H9 (cell line): ENCODE measurements around the gene USH2A. TPM values are rescaled to one million over a fixed set of nuclear protein-coding genes. Genes with fewer than 3 reads are reported as not detected.

Experiments used
- DNase-seq: peaks from one replicate; pipeline ENCODE4 v3.0.0-alpha.2; 2017
- H2AFZ ChIP-seq: one replicate; pipeline ENCODE4 v1.6.1; 2013; ENCODE audit warnings: mild to moderate bottlenecking, low read length, control low read depth, moderate library complexity
- H2AK5ac ChIP-seq: 2 replicates; pipeline ENCODE4 v1.6.1; 2013; ENCODE audit warnings: low read length, control low read depth, mixed read lengths; ENCODE audit not compliant: insufficient read length
- H2BK120ac ChIP-seq: one replicate; pipeline ENCODE4 v1.6.1; 2013; ENCODE audit warnings: low read depth, mild to moderate bottlenecking, low read length, control low read depth, inconsistent platforms; ENCODE audit not compliant: poor library complexity, severe bottlenecking
- H2BK12ac ChIP-seq: 2 replicates; pipeline ENCODE4 v1.6.1; 2013; ENCODE audit warnings: low read length, control low read depth, mixed read lengths, low read depth; ENCODE audit not compliant: insufficient read length
- H2BK15ac ChIP-seq: 2 replicates; pipeline ENCODE4 v1.6.1; 2013; ENCODE audit warnings: low read depth, low read length, control low read depth
- H2BK20ac ChIP-seq: one replicate; pipeline ENCODE4 v1.6.1; 2013; ENCODE audit warnings: low read depth, mild to moderate bottlenecking, low read length, control low read depth, inconsistent platforms; ENCODE audit not compliant: poor library complexity, severe bottlenecking
- H2BK5ac ChIP-seq: 2 replicates; pipeline ENCODE4 v1.6.1; 2013; ENCODE audit warnings: low read length, control low read depth, mixed read lengths; ENCODE audit not compliant: insufficient read length
- H3K14ac ChIP-seq: 2 replicates; pipeline ENCODE4 v1.6.1; 2013; ENCODE audit warnings: low read length, control low read depth; ENCODE audit not compliant: insufficient read depth
- H3K18ac ChIP-seq: 2 replicates; pipeline ENCODE4 v1.6.1; 2013; ENCODE audit warnings: low read depth, mild to moderate bottlenecking, mixed read lengths, low read length, control low read depth; ENCODE audit not compliant: insufficient read length
- H3K23ac ChIP-seq: 2 replicates; pipeline ENCODE4 v1.6.1; 2013; ENCODE audit warnings: low read length, control low read depth, mixed read lengths, low read depth; ENCODE audit not compliant: insufficient read length
- H3K23me2 ChIP-seq: 2 replicates; pipeline ENCODE4 v1.6.1; 2013; ENCODE audit warnings: low read depth, mild to moderate bottlenecking, mixed read lengths, low read length, control low read depth; ENCODE audit not compliant: insufficient read length, poor library complexity, severe bottlenecking
- H3K27ac ChIP-seq: 2 replicates; pipeline ENCODE4 v1.5.1; 2013; ENCODE audit warnings: low read length, control low read depth, mixed read lengths, low read depth; ENCODE audit not compliant: insufficient read length
- H3K27me3 ChIP-seq: 2 replicates; pipeline ENCODE4 v1.6.1; 2013; ENCODE audit warnings: low read length, control low read depth, inconsistent platforms; ENCODE audit not compliant: insufficient read depth
- H3K4ac ChIP-seq: 2 replicates; pipeline ENCODE4 v1.6.1; 2013; ENCODE audit warnings: low read depth, mild to moderate bottlenecking, control low read depth, inconsistent platforms, low read length, moderate library complexity
- H3K4me1 ChIP-seq: 2 replicates; pipeline ENCODE4 v1.6.1; 2013; ENCODE audit warnings: low read length, control low read depth, inconsistent platforms; ENCODE audit not compliant: insufficient read depth
- H3K4me2 ChIP-seq: 2 replicates; pipeline ENCODE4 v1.6.1; 2013; ENCODE audit warnings: low read length, control low read depth, mixed read lengths; ENCODE audit not compliant: insufficient read length, insufficient read depth
- H3K56ac ChIP-seq: 2 replicates; pipeline ENCODE4 v1.6.1; 2013; ENCODE audit warnings: low read depth, mild to moderate bottlenecking, mixed read lengths, low read length, control low read depth; ENCODE audit not compliant: insufficient read length
- H3K79me1 ChIP-seq: 2 replicates; pipeline ENCODE4 v1.6.1; 2013; ENCODE audit warnings: low read depth, mild to moderate bottlenecking, moderate library complexity, low read length, control low read depth, inconsistent platforms; ENCODE audit not compliant: insufficient read depth, poor library complexity, severe bottlenecking
- H3K79me2 ChIP-seq: 2 replicates; pipeline ENCODE4 v1.6.1; 2013; ENCODE audit warnings: low read length, control low read depth, inconsistent platforms; ENCODE audit not compliant: insufficient read depth
- H3K9ac ChIP-seq: 2 replicates; pipeline ENCODE4 v1.6.1; 2013; ENCODE audit warnings: low read length, control low read depth, mixed read lengths; ENCODE audit not compliant: insufficient read length; ENCODE audit errors: extremely low read depth
- H3K9me3 ChIP-seq: one replicate; pipeline ENCODE4 v1.6.1; 2013; ENCODE audit warnings: low read depth, low read length, inconsistent platforms; ENCODE audit not compliant: control insufficient read depth
- H3T11ph ChIP-seq: one replicate; pipeline ENCODE4 v1.6.1; 2013; ENCODE audit warnings: mild to moderate bottlenecking, low read length, control low read depth, inconsistent platforms
- H4K20me1 ChIP-seq: one replicate; pipeline ENCODE4 v1.6.1; 2013; ENCODE audit not compliant: control insufficient read depth, insufficient read length, insufficient read depth
- H4K5ac ChIP-seq: 2 replicates; pipeline ENCODE4 v1.6.1; 2013; ENCODE audit warnings: low read depth, mild to moderate bottlenecking, mixed read lengths, low read length, control low read depth; ENCODE audit not compliant: insufficient read length
- H4K8ac ChIP-seq: replicated peaks from 2 replicates; pipeline ENCODE4 v1.6.1; 2013; ENCODE audit warnings: low read length, control low read depth, mixed read lengths, low read depth; ENCODE audit not compliant: insufficient read length
- H4K91ac ChIP-seq: 2 replicates; pipeline ENCODE4 v1.6.1; 2013; ENCODE audit warnings: low read depth, mild to moderate bottlenecking, moderate library complexity, mixed read lengths, low read length, control low read depth; ENCODE audit not compliant: insufficient read length
- H3K27ac Mint-ChIP-seq, 3 experiments: 2 replicates in 2 of 3; 3 replicates in 1 of 3; pipeline ENCODE4 v1.8.0; 2020 to 2021; ENCODE audit warnings: mixed read lengths in 3 of 3, mild to moderate bottlenecking in 1 of 3, moderate library complexity in 1 of 3
- H3K27me3 Mint-ChIP-seq: 2 replicates; pipeline ENCODE4 v1.8.0; 2021; ENCODE audit warnings: low read depth, mild to moderate bottlenecking, moderate library complexity, mixed read lengths
- H3K36me3 Mint-ChIP-seq, 3 experiments: 2 replicates in 2 of 3; 3 replicates in 1 of 3; pipeline ENCODE4 v1.8.0; 2020 to 2021; ENCODE audit warnings: low read depth in 3 of 3, mixed read lengths in 3 of 3; ENCODE audit not compliant: insufficient read depth in 1 of 3
- H3K4me1 Mint-ChIP-seq, 2 experiments: 2 replicates each; pipeline ENCODE4 v1.8.0; 2020; ENCODE audit warnings: mixed read lengths in 2 of 2
- H3K4me3 Mint-ChIP-seq, 2 experiments: 2 replicates in 1 of 2; 3 replicates in 1 of 2; pipeline ENCODE4 v1.8.0; 2020 to 2021; ENCODE audit warnings: mild to moderate bottlenecking in 2 of 2, mixed read lengths in 2 of 2, moderate library complexity in 1 of 2
- H3K9me3 Mint-ChIP-seq, 2 experiments: 2 replicates in 1 of 2; 3 replicates in 1 of 2; pipeline ENCODE4 v1.8.0; 2020; ENCODE audit warnings: mild to moderate bottlenecking in 2 of 2, mixed read lengths in 2 of 2, moderate library complexity in 1 of 2
- CTCF ChIP-seq: fragments of 200-600 bp; sonication (generic); conservative IDR thresholded peaks from 3 replicates; pipeline ENCODE4 v1.8.0; 2021; ENCODE audit warnings: antibody characterized with exemption, mild to moderate bottlenecking
- WGBS: extraction: QIAGEN DNeasy Blood & Tissue Kit; methylation state at CpG from one replicate; pipeline ENCODE4 v1.1.7; 2013; ENCODE audit warnings: missing lambda C conversion rate, low lambda C conversion rate, mixed read lengths; ENCODE audit not compliant: insufficient read length; ENCODE audit errors: extremely low coverage; 5-methylcytosine and 5-hydroxymethylcytosine counted together
- total RNA-seq: library from RNA; stranded (reverse); gene quantifications from 2 replicates; pipeline ENCODE4 v1.2.1, GENCODE V29; 2021

Gene USH2A
- total RNA-seq, 1 experiment from 2014 or later: 0.11 TPM

GRCh38 chr1:216330262-216330661 lies 93.0 kb downstream of the USH2A start:
- Histone ChIP-seq H4K8ac (no peak overlapping the region), H3K23ac (no peak overlapping the region), H3K18ac (no peak overlapping the region), H3T11ph (no peak overlapping the region), H2BK120ac (no peak overlapping the region), H3K9ac (no peak overlapping the region), H4K5ac (no peak overlapping the region), H2AFZ (no peak overlapping the region), H3K79me1 (no peaks in the 10 kb centered on the region), H3K27ac (no peak overlapping the region), H3K79me2 (no peaks in the 10 kb centered on the region), H3K4me1 (no peaks in the 10 kb centered on the region), H3K4me2 (no peak overlapping the region), H3K23me2 (no peaks in the 10 kb centered on the region), H3K9me3 (no peaks in the 10 kb centered on the region), H3K27me3 (no peaks in the 10 kb centered on the region), H2BK12ac (no peak overlapping the region), H3K14ac (no peak overlapping the region), H4K20me1 (no peaks in the 10 kb centered on the region), H3K56ac (no peak overlapping the region), H2BK20ac (no peak overlapping the region), H2AK5ac (no peak overlapping the region), H2BK15ac (no peak overlapping the region), H3K4ac (no peak overlapping the region), H2BK5ac (no peak overlapping the region), H4K91ac (no peak overlapping the region)
- WGBS: no CpG with 5 or more reads among the region's 2 CpGs
- Mint-ChIP-seq H3K4me1 (peaks cover 2% of the 10 kb centered on the region in 2 experiments; a peak in 3 of 4 replicates), H3K27ac (peak overlapping the region in 1 of 3 experiments; percentile 53; a peak in 1 of 7 replicates), H3K4me3 (no peak overlapping the region), H3K27me3 (no peaks in the 10 kb centered on the region), H3K9me3 (peaks cover 0 to 8% of the 10 kb centered on the region in 2 experiments; a peak in 3 of 5 replicates), H3K36me3 (peaks cover 0 to 4% (median 4%) of the 10 kb centered on the region in 3 experiments; a peak in 2 of 7 replicates)
- DNase-seq: no peak
- no peak for TF ChIP-seq CTCF
